Measurements from ENCODE around the gene DHRSX.

The DHRSX gene

DNA sequence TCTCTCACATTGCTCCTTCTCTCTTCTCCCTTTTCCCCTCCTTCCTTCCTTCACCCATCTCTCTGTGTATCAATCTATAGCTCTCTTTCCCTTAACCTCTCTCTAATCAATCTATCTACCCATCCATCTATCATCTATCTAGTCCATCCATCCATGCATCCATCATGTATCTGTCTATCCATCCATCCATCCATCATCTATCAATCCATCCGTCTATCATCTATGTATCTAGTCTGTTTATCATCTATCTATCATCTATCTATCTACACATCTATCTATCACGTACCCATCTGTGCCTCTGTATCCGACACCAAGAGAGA lies 307.5 kb downstream of the DHRSX start:
- H3K36me3 ChIP-seq: no peaks in the 10 kb centered on the region
- no peaks in the 10 kb centered on the region for H3K9me3 ChIP-seq
- no peak overlapping the region for H3K27ac ChIP-seq
- TF ChIP-seq, protein P1, sequence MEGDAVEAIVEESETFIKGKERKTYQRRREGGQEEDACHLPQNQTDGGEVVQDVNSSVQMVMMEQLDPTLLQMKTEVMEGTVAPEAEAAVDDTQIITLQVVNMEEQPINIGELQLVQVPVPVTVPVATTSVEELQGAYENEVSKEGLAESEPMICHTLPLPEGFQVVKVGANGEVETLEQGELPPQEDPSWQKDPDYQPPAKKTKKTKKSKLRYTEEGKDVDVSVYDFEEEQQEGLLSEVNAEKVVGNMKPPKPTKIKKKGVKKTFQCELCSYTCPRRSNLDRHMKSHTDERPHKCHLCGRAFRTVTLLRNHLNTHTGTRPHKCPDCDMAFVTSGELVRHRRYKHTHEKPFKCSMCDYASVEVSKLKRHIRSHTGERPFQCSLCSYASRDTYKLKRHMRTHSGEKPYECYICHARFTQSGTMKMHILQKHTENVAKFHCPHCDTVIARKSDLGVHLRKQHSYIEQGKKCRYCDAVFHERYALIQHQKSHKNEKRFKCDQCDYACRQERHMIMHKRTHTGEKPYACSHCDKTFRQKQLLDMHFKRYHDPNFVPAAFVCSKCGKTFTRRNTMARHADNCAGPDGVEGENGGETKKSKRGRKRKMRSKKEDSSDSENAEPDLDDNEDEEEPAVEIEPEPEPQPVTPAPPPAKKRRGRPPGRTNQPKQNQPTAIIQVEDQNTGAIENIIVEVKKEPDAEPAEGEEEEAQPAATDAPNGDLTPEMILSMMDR (IDR thresholded peaks at IDR 0.05): no peak
- no peaks in the 10 kb centered on the region for H3K4me1 ChIP-seq (ENCODE audit: control insufficient read depth in 1 of 2, insufficient read depth in 1 of 2, low read depth in 1 of 2, low read length in 1 of 2)
- no peak overlapping the region for H3K4me3 ChIP-seq (ENCODE audit: low read depth in 1 of 2, low read length in 1 of 2)
- no peaks in the 10 kb centered on the region for H3K27me3 ChIP-seq

GRCh38 chrX:2192584-2193272 lies 308.0 kb downstream of the DHRSX start:
- Histone ChIP-seq H3K27ac (no peak overlapping the region), H3K27me3 (no peaks in the 10 kb centered on the region), H3K9me3 (peaks cover 3% of the 10 kb centered on the region), H3K36me3 (no peaks in the 10 kb centered on the region), H3K4me1 (ENCODE audit: control insufficient read depth in 1 of 2, insufficient read depth in 1 of 2, low read depth in 1 of 2, low read length in 1 of 2) (no peaks in the 10 kb centered on the region), H3K4me3 (ENCODE audit: low read depth in 1 of 2, low read length in 1 of 2) (no peak overlapping the region)
- TF ChIP-seq, protein P1 (IDR thresholded peaks at IDR 0.05): no peak

GRCh38 chrX:2188840-2189239 lies 311.9 kb downstream of the DHRSX start:
- H3K27ac ChIP-seq: no peak overlapping the region
- no peak overlapping the region for H3K4me3 ChIP-seq (ENCODE audit: low read depth in 1 of 2, low read length in 1 of 2)
- TF ChIP-seq, protein P1 (IDR thresholded peaks at IDR 0.05): no peak
- peaks cover 29% of the 10 kb centered on the region for H3K9me3 ChIP-seq
- no peaks in the 10 kb centered on the region for H3K27me3 ChIP-seq
- H3K4me1 ChIP-seq (ENCODE audit: control insufficient read depth in 1 of 2, insufficient read depth in 1 of 2, low read depth in 1 of 2, low read length in 1 of 2): no peaks in the 10 kb centered on the region
- no peaks in the 10 kb centered on the region for H3K36me3 ChIP-seq

GRCh38 chrX:2188330-2188792 lies 312.4 kb downstream of the DHRSX start:
- Histone ChIP-seq H3K27ac (no peak overlapping the region), H3K9me3 (peaks cover 29% of the 10 kb centered on the region), H3K4me1 (ENCODE audit: control insufficient read depth in 1 of 2, insufficient read depth in 1 of 2, low read depth in 1 of 2, low read length in 1 of 2) (no peaks in the 10 kb centered on the region), H3K36me3 (no peaks in the 10 kb centered on the region), H3K27me3 (no peaks in the 10 kb centered on the region), H3K4me3 (ENCODE audit: low read depth in 1 of 2, low read length in 1 of 2) (no peak overlapping the region)
- TF ChIP-seq, protein P1 (IDR thresholded peaks at IDR 0.05): no peak

DNA sequence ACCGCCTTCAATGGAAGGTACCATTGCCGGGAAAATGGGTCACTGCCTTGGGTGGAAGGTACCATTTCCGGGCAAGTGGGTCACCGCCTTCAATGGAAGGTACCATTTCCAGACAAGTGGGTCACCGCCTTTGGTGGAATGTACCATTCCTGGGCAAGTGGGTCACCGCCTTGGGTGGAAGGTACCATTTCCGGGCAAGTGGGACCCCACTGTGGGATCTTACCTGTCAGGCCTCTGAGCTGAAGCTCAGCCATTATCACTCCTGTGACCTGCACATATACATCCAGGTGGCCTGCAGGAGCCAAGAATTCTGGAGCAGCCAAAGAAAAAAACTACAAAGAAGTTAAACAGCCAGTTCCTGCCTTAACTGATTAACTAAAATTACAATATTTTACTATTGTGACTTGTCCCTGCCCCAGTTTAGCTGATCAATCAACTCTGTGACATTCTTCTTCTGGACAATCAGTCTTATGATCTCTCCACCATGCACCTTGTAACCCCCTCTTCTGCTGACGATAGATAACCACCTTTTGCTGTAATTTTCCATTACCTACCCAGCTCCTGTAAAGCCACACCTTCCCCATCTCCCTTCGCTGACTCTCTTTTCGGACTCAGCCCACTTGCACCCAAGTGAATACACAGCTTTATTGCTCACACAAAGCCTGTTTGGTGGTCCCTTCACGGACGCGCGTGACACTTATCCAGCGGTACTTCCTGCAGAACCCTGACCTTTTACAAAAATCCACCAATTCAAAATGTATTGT lies 313.2 kb downstream of the DHRSX start:
- Histone ChIP-seq H3K36me3 (no peaks in the 10 kb centered on the region), H3K4me3 (ENCODE audit: low read depth in 1 of 2, low read length in 1 of 2) (no peak overlapping the region), H3K4me1 (ENCODE audit: control insufficient read depth in 1 of 2, insufficient read depth in 1 of 2, low read depth in 1 of 2, low read length in 1 of 2) (no peaks in the 10 kb centered on the region), H3K27me3 (no peaks in the 10 kb centered on the region), H3K27ac (no peak overlapping the region), H3K9me3 (peaks cover 29% of the 10 kb centered on the region)
- TF ChIP-seq, protein P1 (IDR thresholded peaks at IDR 0.05): no peak
